Measurements from ENCODE around the gene SNTB2. TPM values are rescaled to one million over a fixed set of nuclear protein-coding genes. Genes with fewer than 3 reads are reported as not detected.

SNTB2 gene
- total and polyA plus RNA-seq, 7 donors = 2.7 to 19.4 (median 12.6) TPM

DNA sequence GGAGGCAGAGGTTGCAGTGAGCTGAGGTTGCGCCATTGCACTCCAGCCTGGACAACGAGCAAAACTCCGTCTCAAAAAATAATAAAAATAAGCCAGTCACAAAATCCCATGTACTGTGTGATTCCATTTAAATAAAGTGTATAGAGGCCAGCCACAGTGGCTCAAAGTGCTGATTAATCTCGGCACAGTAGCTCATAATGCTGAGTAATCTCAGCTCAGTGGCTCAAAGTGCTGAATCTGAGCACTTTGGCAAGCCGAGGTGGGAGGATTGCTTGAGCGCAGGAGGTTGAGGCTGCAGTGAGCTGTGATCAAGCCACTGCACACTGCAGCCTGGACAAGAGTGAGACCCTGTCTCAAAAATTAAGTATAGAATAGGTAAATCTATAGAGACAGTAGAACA, 159.7 kb downstream of the SNTB2 start:
- no peaks in the 10 kb centered on the region for H3K9me3 ChIP-seq
- H3K27me3 ChIP-seq (ENCODE audit: insufficient read depth in 3 of 3, low read length in 2 of 3) = no peaks in the 10 kb centered on the region
- no peak overlapping the region for H3K27ac ChIP-seq
- no peak for DNase-seq
- H3K4me3 ChIP-seq = no peak overlapping the region
- no peaks in the 10 kb centered on the region for H3K4me1 ChIP-seq
- intact Hi-C loops (cut with DNase I) = no loop called here
- peaks cover 0 to 79% of the 10 kb centered on the region in 2 donors for H3K36me3 ChIP-seq (ENCODE audit: insufficient read depth in 1 of 2, low read depth in 1 of 2)
- ATAC-seq = peak in 1 of 4 donors; percentile 28
- WGBS, 3 donors = 82 to 88% (median 84%) methylated on average over 6 of the region's 6 CpGs
- TF ChIP-seq, protein P1, sequence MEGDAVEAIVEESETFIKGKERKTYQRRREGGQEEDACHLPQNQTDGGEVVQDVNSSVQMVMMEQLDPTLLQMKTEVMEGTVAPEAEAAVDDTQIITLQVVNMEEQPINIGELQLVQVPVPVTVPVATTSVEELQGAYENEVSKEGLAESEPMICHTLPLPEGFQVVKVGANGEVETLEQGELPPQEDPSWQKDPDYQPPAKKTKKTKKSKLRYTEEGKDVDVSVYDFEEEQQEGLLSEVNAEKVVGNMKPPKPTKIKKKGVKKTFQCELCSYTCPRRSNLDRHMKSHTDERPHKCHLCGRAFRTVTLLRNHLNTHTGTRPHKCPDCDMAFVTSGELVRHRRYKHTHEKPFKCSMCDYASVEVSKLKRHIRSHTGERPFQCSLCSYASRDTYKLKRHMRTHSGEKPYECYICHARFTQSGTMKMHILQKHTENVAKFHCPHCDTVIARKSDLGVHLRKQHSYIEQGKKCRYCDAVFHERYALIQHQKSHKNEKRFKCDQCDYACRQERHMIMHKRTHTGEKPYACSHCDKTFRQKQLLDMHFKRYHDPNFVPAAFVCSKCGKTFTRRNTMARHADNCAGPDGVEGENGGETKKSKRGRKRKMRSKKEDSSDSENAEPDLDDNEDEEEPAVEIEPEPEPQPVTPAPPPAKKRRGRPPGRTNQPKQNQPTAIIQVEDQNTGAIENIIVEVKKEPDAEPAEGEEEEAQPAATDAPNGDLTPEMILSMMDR (IDR thresholded peaks at IDR 0.05) = no peak

DNA sequence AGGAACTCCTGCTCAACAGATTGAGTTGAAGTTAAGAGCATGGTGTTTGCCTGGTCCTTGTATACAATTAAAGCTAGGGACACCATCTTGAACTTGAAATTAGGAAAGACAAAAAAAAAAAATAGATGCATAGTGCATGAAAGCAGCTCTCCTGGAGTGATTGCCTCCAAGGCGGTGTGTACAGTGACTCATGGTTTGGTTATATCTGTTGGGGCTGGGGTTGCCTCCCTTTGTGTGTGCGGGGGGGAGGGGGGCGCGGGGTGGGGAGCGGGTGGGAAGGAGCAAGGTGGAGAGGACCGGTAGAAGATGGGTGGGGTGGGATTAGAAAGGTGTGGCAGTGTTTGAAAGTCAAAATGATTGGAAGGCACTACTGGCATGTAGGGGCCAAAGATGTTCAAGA, 161.3 kb downstream of the SNTB2 start:
- no peaks in the 10 kb centered on the region for H3K27me3 ChIP-seq (ENCODE audit: insufficient read depth in 3 of 3, low read length in 2 of 3)
- H3K27ac ChIP-seq = no peak overlapping the region
- TF ChIP-seq, protein P1 (IDR thresholded peaks at IDR 0.05) = no peak
- H3K4me3 ChIP-seq = no peak overlapping the region
- no peaks in the 10 kb centered on the region for H3K4me1 ChIP-seq
- intact Hi-C loops (cut with DNase I) = no loop called here
- 92 to 95% (median 94%) methylated on average over 6 of the region's 6 CpGs for WGBS, 3 donors
- no peaks in the 10 kb centered on the region for H3K9me3 ChIP-seq
- peaks cover 0 to 79% of the 10 kb centered on the region in 2 donors for H3K36me3 ChIP-seq (ENCODE audit: insufficient read depth in 1 of 2, low read depth in 1 of 2)
- DNase-seq (no peak), ATAC-seq (no peak)

DNA sequence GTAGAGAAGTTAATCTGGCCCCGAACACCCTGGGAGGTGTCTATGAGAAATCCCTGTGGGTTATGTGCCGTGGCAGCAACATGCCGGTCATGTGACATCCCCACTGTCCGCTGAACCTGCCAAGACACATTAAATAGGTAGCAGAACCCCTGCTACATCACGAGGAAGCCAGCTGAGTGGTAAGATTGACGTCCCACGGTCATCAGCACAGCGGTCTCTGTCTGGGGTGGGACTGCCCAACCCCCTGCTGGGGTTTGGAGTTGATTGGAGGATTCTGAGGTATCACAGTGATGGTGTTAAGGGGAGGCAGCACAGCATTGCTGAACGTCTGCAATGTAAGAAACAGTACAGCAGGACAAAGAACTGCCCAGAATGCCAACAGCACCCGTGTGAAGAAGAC, 162.6 kb downstream of the SNTB2 start:
- 68 to 83% (median 74%) methylated on average over 10 of the region's 10 CpGs for WGBS, 3 donors
- intact Hi-C loops (cut with DNase I) = no loop called here
- TF ChIP-seq, protein P1 (IDR thresholded peaks at IDR 0.05) = no peak

DNA sequence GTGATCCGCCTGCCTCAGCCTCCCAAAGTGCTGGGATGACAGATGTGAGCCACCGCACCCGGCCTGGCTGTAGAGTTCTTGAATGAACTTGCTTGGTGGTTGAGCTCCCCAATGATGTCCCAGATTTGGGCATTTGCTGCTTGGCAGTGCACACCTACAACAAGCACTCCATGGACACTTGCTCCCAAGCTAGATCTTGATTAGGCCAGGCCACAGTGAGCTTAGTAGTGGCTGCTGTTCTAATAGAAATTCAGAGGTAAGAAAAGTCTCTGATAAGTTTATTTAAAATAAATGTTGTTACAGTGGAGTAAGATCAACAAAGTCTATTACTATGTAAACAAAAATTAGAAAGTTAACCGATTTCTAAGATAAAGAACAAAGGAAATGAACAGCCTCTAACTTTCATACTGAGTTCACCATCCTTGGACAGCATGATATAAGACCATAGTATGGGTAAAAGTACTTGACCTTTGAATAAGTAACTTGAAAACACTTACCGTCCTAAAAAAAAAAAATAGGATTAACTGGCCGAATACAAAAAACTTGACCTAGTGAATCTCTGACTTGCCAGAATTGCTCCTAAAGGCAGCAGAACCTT, 163.7 kb downstream of the SNTB2 start:
- Histone ChIP-seq H3K27me3 (ENCODE audit: insufficient read depth in 3 of 3, low read length in 2 of 3) (no peaks in the 10 kb centered on the region), H3K36me3 (ENCODE audit: insufficient read depth in 1 of 2, low read depth in 1 of 2) (peaks cover 0 to 65% of the 10 kb centered on the region in 2 donors)

More for the DNA sequence above, 162.6 kb downstream of the SNTB2 start:
- Histone ChIP-seq H3K4me3 (no peak overlapping the region), H3K9me3 (no peaks in the 10 kb centered on the region), H3K27ac (no peak overlapping the region), H3K4me1 (no peaks in the 10 kb centered on the region), H3K36me3 (ENCODE audit: insufficient read depth in 1 of 2, low read depth in 1 of 2) (peaks cover 0 to 66% of the 10 kb centered on the region in 2 donors), H3K27me3 (ENCODE audit: insufficient read depth in 3 of 3, low read length in 2 of 3) (no peaks in the 10 kb centered on the region)
- DNase-seq (no peak), ATAC-seq (no peak)

More for the DNA sequence above, 163.7 kb downstream of the SNTB2 start:
- ATAC-seq (no peak), DNase-seq (no peak)
- TF ChIP-seq, protein P1 (IDR thresholded peaks at IDR 0.05) = no peak
- 86 to 90% (median 87%) methylated on average over 6 of the region's 6 CpGs for WGBS, 3 donors
- Histone ChIP-seq H3K9me3 (no peaks in the 10 kb centered on the region), H3K4me1 (no peaks in the 10 kb centered on the region), H3K27ac (no peak overlapping the region), H3K4me3 (no peak overlapping the region)
- intact Hi-C loops (cut with DNase I) = no loop called here

All from psoas muscle (tissue), 8 donors.